GM08714 (cell line): ENCODE results near the gene APBA3.

Experiments
- H3K4me3 ChIP-seq: fragments of 200-500 bp; sonication (Bioruptor generic); 2 replicates; pipeline ENCODE4 v1.5.1; 2014; ENCODE audit warnings: mild to moderate bottlenecking, low read length, inconsistent platforms
- ZNF274 ChIP-seq: IDR thresholded peaks from 2 replicates; pipeline ENCODE4 v1.6.1; 2012; ENCODE audit warnings: mild to moderate bottlenecking, low read depth, low read length

The APBA3 gene

DNA sequence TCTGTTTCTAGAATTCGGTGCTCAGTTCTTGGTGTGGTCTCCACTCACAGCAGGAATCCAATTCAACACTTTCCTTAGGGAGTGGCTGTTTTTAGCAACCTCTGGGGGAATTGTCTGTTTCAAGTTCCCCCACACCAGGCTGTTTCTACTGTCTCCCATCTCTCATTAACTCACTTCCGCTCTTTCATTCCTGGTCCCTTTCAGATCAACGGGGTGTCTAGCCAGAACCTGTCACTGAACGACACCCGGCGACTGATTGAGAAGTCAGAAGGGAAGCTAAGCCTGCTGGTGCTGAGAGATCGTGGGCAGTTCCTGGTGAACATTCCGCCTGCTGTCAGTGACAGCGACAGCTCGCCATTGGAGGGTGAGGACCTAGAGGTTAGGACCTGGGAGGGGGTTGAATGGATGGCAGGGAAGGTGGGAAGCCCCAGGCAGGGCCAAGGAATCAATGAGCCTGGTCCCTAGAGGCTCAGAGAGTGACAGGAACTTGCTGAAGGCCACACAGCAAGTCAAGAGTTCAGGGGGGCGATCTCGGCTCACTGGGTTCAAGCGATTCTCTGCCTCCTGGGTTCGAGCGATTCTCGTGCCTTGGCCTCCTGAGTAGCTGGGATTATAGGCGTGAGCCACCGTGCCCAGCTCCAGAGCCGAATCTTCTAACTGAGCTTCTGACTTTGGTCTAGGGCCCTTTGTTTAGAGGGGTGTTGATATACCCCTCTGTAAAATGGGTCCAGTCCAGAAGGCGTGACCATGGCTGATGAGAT lies 27.8 kb downstream of the APBA3 start:
- H3K4me3 ChIP-seq = no peak overlapping the region
- no peak for TF ChIP-seq ZNF274

GRCh38 chr19:3732108-3732507 lies 29.4 kb downstream of the APBA3 start:
- no peak for TF ChIP-seq ZNF274
- no peak overlapping the region for H3K4me3 ChIP-seq

DNA sequence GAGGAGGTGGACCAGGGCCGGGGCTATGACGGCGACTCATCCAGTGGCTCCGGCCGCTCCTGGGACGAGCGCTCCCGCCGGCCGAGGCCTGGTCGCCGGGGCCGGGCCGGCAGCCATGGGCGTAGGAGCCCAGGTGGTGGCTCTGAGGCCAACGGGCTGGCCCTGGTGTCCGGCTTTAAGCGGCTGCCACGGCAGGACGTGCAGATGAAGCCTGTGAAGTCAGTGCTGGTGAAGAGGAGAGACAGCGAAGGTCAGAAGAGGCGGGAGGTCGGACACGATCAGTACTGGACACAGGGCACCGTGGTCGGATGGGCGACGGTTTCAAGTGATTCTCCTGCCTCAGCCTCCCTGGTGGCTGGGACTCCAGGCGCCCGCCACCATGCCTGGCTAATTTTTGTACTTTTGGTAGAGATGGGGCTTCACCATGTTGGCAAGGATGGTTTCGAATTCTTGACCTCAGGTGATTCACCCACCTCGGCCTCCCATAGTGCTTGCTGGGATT lies 31.0 kb downstream of the APBA3 start:
- H3K4me3 ChIP-seq = no peak overlapping the region
- no peak for TF ChIP-seq ZNF274

DNA sequence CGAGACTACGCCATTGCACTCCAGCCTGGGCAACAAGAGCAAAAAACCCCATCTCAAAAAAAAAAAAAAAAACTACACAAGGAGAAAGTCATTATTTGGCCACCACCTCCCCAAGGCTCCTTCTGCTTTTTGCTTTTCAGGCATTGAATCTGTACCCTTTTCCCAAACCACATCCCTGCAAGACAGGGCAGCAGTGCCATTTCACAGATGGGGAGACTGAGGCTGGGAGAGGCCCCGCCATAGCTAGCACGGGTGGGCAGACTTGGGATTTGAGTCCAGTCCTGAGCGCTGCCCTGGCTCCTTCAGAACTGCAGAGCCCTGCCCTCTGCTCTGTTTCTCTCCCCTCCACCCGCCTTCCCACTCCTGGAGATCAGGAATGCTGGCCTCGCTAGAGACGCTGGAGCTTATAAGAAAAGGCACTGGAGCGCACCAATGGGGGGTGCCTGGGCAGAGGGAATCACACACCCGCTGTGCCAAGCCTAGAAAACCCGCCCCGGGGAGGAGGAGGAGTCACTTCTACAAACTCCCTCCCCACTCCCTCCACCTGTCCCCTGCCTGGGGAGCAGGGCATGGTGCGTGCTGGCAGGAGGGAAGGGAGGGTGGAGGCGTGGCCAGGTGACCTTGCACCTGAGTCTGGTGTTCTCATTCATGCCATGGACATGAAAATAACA lies 35.7 kb downstream of the APBA3 start:
- no peak overlapping the region for H3K4me3 ChIP-seq
- TF ChIP-seq ZNF274 = no peak

DNA sequence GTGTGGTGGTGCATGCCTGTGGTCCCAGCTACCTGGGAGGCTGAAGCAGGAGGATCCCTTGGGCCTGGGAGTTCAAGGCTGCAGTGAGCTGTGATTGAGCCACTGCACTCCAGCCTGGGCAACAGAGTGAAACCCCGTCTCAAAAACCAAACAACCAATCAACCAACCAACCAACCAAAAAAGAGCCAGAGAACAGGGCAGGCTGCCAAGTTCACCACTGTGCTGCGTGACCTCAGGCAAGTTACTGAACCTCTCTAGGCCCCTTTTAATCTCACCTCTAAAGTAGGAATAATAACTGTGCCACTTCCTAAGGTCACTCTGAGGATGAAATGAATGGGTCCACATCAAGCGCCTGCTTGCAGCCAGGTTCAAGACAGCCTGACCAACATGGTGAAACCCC lies 36.4 kb downstream of the APBA3 start:
- TF ChIP-seq ZNF274 = no peak
- no peak overlapping the region for H3K4me3 ChIP-seq

DNA sequence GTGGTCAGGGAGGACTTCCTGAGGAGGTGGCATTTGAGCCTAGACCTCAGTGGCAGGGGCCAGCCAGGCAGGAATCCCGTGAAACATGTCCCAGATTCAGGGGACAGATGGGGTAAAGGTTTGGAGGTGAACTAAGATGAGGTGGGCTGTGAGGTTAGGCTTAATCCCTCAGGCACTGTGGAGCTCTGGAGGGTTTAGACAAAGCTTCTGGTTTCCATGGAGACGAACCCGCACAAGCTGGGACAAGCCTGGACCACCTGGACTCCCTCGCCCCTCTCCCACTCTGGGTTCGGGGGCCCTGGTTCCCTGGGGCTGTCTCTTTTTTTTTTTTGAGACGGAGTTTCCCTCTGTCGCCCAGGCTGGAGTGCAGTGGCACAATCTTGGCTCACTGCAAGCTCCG lies 37.6 kb downstream of the APBA3 start:
- no peak overlapping the region for H3K4me3 ChIP-seq
- TF ChIP-seq ZNF274 = no peak

GRCh38 chr19:3723110-3723488 lies 38.4 kb downstream of the APBA3 start:
- H3K4me3 ChIP-seq = no peak overlapping the region
- no peak for TF ChIP-seq ZNF274

GRCh38 chr19:3722443-3723109 lies 38.9 kb downstream of the APBA3 start:
- TF ChIP-seq ZNF274 = no peak
- no peak overlapping the region for H3K4me3 ChIP-seq

- H3K4me3 ChIP-seq = no peak overlapping the region
- no peak for TF ChIP-seq ZNF274
Observed at GRCh38 chr19:3721887-3722442, 39.5 kb downstream of the APBA3 start.

DNA sequence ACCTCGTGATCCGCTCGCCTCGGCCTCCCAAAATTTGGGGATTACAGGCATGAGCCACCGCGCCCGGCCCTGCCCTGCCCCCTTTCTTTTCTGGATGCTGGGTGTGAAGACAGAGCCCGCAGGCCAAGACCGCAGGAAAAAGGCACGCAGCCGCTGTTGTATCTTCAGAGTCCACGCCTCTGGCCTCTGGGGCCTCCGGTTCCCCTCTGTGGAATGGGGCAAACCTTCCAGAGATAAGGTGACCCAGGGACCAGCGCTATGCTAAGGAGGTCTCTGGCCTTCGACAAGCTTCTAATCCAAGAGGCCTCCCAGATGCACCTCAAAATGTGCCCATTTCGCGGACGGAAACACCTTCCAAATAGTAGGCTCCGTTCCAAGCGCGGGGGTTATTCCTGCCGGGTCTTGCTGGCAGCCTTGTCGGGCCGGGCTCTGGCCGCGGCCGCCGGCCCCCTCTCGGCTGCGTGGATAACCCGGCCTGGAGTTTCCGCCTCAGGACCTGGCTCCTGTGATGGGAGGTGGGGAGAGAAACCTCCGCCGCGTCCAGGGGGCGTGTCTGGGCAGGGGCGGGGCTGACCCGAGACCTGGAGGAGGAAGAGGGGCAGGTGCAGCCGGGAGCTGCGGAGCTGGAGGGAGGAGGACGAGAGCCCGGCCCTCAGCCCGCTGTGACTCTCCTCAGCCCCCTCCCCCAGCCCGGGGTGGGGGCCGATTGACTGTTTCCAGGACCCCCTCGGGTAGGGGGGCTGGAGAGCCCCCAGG lies 40.2 kb downstream of the APBA3 start:
- no peak overlapping the region for H3K4me3 ChIP-seq
- TF ChIP-seq ZNF274 = no peak

DNA sequence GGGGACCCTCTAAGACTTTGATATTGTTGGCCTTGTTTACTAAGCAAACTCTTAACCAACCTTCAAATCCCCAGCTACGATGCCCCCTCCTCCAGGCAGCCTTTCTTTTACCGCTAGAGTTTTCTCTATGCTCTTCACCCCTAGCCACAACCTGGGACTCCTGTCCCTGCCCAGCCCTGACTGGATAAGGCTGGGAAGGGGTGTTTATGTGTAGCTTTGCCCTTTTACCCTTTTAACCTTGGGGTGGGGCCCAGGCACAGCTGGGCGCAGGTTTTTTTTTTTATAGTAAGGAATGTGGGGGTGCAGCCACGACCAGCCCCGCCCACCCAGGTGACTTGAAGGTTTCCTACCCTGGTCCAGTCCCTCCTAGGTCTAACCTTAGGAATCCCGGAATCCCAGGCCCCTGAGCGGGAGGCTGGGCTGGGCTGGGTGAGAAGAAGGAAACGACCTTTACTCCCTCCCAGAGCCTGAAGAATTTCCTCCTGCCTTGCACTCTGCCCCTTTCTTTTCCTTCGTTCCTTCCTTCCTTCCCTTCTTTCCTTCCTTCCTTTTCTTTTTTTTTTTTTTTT lies 41.1 kb downstream of the APBA3 start:
- H3K4me3 ChIP-seq = no peak overlapping the region
- TF ChIP-seq ZNF274 = no peak

GRCh38 chr19:3719868-3720267 lies 41.6 kb downstream of the APBA3 start:
- H3K4me3 ChIP-seq = no peak overlapping the region
- TF ChIP-seq ZNF274 = no peak

DNA sequence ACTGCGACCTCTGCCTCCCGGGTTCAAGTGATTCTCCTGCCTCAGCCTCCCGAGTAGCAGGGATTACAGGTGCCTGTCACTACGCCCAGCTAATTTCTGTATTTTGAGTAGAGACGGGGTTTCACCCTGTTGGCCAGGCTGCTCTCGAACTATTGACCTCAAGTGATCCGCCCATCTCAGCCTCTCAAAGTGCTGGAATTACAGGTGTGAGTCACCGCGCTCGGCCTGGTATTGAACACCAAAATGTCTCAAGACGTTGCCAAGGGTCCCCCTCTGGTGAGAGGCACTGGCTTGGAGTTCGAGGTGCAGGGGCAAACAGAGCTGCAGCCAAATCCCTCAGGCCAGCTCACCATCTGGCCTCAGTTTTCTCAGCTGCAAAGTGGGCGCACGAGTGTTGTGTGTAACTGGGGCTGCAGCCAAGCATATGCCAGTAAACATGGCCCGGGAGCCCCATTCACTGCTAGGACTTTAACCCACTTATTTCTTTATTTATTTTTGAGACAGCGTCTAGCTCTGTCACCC lies 45.3 kb downstream of the APBA3 start:
- no peak for TF ChIP-seq ZNF274
- no peak overlapping the region for H3K4me3 ChIP-seq
